ENCODE data around the gene TNRC6B.
"Not testable (repeated sequence)": the region's sequence is repeated elsewhere in the genome, so short reads cannot be mapped to it uniquely, and the experiment has no call there.

TNRC6B gene

DNA sequence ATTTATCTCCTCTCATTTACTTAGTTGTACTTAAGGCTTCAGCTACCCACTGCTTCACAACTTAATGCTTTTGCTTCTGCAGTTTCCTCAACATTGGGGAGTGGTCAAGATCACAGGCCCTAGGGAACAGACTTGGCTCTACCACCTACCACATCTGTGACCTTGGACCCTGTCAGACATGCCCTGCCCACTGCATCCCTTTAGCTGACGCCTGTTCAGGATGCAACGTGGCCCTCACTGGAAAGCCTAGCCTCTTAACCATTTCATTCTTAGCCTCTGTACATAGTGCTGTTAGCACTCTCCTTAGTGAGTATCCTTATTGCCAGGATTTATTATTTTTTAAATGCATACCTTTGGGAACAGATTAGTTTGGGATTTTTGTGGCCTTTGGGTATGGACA lies 34.4 kb downstream of the TNRC6B start:
- no peak for DNase-seq

DNA sequence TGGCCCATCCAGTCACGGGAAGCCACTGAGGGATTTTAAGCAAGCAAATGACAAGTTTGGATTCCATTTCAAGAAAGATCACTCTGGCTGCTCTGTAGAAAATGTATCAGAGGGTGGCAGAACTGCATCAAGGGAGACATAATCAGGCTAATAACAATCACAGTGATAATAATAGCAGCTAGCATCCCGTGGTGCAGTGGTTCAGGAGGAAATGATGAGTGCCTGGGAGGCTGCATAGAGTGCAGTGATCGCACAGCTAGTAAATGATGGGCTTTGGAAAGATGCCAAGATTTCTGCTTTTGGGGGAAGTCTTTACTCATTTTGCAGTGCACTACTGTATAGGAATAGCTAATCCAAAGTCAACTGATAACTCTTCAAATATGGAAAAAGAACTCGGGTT lies 35.8 kb downstream of the TNRC6B start:
- DNase-seq: peak; percentile 65

DNA sequence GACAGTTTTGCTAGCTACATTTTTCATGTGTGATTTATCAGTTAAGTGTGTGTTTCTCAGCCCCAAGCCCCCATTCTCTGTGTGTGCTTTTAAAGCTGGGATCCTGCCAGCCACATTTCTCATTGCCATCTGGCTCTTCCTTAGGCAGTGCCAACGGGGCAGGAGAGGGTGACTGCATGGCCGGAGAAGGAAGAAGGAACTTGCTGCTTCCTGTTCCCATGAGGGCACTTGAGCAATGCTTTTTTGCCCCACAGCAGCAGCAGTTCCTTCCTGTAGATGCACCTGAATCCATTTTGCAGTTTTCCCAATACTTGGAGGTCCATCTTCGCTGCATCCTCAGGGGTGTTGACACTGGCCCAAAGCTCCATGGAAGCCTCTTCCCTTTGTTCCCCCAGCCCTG lies 37.5 kb downstream of the TNRC6B start:
- peak; percentile 90 for DNase-seq

DNA sequence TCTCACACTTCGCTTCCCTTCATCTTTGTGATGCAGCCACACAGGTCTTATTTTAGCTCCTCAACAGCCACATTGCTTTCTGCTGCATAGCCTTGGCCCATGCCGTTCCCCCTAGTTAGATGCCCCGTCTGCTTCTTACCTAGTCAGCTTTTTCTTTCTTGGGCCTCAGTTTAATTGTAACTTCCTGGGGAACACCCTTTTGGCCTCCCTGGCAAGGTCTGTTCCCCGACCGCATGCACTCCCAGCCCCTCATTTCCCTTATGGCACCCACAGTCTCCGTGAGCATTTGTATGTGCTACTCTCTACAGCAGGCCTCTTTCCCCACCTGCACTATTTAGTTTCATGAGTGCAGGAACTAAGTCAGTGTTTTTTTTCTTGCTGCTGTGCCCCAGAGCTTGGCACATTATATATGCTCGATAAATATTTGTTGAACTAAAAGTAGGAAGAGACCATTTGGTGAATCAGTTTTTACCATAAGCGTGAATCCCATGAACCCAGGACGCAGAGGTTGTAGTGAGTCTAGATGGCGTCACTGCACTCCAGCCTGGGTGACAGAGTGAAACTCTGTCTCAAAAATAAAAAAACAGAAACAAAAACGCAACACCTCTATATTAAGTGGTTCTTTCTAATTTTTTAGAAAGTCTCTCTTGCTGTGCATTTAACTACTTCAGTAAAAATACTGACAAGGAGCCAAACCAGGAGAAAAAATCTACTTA lies 38.5 kb downstream of the TNRC6B start:
- no peak for DNase-seq

DNA sequence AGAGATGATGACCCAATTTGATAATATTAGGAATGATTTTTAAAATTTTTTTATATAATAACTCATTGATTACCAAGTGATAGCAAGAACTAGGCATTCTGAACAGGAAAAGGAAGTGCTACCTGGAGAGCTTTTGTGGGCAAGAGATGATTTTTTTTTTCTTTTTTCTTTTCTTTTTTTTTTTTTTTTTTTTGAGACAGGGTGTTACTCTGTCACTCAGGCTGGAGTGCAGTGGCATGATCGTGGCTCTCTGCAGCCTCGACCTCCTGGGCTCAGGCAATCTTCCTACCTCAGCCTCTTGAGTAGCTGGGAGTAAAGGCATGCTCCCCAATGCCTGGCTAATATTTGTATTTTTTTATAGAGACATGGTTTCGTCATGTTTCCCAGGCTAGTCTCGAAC lies 40.4 kb downstream of the TNRC6B start:
- no peak for DNase-seq

DNA sequence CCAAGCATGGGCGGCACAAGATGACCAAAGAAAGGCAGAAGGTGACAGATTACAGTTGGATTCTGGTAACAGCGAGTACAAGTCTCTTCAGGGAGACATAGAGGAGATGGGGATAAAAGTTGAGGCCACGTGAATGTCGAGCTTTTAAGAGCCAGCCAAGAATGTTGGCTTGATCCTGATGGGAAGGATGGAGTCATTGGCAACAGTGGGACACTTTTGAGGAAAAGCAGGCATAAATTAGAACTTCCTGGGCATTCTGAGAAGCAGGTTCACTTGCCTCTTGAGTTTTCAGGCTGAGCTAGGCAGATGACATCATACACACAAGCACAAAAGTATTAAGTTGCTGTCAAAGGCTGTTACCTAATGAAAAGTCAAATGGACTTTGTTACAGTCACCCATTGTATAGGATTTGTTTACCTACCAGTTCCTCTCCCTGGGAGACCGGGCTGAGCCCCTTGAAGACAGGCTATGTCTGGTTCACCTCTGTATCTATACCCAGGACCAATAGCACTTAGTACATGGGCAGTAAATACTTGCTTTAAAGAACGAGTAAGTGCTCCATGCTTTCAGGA lies 41.1 kb downstream of the TNRC6B start:
- DNase-seq: peak; percentile 76

DNA sequence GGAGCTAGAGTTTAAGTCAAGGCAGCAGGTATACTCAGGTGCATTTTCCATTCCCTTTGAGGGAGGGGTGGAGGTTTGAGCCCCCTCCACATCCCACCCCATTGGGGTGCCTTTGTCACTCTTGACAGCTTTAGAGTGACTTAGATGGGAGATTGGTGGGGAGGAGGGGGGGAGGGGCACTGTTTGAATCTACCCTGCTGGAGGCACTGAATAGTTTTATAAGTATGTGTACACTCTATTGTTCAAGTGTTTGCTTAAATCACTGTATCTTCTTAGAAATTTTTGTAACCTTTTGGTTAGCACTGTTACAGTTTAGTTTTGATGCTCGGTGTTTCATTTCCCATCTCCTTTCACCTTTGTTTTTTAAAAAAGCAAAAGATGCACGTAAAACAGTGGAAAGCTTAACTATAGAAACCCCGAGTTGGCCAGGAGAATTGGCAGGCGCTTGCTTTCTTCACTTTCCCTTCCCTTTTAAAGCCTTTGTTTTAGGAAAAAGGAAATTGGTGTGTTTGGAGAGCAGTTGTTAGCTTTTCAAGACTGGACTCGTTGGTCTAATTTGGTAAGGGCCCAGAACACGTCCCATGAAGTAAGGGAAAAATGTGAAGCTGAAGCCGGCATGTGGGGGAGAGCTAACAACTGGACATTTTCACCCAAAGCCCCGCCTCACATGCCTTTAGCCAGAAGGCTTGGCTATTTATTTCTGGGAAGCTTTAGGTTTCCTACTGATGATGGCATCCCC lies 42.8 kb downstream of the TNRC6B start:
- DNase-seq: peak; percentile 65

DNA sequence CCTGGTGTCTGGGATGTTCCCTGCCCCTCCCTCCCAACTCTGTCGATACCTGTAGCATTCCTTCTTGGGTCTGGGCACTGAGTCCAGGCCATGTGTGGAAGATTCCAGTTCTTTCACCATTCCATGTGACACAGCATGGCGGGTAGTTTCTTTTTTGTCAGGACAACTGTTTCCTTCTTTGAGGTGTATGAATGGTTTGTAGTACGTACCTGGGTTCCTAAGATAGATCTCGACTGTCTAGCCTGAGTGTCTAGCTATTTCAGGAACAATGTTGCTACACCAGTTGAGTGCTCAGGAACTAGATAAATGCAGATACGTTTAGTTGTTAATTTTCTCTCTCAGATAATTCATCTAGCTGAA lies 43.3 kb downstream of the TNRC6B start:
- no peak for DNase-seq

DNA sequence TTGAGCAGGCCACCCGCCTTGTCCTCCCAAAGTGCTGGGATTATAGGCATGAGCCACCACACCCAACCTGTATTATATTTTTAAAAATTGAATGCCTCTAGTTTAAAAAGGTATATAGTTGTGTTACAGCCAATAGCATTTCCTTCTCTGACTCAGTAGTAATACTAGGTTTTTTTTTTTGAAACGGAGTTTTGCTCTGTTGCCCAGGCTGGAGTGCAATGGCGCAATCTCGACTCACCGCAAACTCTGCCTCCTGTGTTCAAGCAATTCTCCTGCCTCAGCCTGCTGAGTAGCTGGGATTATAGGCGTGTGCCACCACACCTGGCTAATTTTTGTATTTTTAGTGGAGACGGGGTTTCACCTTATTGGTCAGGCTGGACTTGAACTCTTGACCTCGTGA lies 45.3 kb downstream of the TNRC6B start:
- not testable (repeated sequence) for DNase-seq

DNA sequence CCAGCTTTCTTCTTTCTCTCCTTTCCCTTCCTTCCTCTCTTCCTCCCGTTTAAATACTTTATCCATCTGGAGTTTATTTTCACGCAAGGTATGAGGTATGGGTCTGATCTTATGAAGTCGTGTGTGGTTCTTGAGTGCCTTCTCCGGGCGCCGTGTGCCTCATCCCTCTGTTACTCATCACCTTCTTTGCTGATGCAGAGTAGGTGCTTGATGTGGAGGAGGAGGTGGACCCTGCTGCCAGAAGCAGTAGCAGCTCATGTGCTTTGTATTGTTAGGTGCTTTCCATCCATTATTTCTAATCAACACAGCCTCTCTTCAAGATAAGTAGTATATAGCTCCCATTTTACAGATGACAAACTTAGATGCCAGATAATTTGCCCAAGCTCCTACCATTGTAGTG lies 47.0 kb downstream of the TNRC6B start:
- no peak for DNase-seq

DNA sequence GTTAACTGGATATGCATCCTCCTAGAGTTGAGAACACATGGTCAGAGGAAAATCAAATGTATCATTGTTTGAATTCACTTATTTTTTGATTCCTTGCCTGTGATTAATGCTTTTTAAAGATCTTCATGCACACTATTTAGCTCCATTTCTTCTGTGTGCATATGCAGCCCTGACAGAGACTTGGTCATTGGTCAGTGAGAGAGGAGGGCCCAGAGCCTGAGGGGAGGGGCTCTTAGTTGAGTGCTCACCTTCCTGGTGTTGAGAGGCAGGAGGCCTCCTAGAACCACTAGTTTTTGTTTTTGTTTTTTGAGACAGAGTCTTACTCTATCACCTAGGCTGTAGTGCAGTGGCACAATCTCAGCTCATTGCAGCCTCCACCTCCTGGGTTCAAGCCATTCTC lies 48.9 kb downstream of the TNRC6B start:
- no peak for DNase-seq

DNA sequence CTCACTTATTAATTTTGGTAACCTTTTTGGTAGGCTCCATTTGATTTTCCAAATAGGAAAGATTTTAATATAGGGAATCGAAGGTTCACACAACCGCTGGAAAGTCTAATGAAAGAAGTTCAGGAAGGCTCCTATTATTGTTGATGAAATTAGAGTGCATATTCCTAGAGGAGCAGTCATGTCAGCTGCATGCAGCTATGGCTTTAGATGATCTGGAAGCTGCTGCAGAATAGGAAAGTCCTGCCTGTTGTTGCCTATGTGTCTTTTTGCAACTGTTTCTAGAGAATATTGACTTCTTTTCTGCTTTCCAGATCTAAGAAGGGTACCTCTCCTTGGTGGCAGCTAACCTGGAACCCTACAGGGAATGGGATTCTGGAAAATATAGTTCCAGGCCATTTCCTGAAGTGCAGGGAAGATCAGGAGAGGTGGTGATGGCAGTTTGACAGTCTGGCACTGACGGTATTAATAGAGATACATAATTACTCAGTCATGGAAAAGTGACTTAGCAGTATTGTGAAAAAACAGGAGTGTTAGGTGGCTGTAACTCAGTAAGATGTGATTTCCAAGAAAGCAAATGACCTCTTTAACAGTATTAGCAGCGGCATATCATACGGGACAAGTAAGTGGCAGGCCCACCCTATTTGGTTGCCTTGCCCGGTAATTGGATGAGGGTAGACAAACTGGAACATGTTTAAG lies 54.0 kb downstream of the TNRC6B start:
- DNase-seq: no peak

DNA sequence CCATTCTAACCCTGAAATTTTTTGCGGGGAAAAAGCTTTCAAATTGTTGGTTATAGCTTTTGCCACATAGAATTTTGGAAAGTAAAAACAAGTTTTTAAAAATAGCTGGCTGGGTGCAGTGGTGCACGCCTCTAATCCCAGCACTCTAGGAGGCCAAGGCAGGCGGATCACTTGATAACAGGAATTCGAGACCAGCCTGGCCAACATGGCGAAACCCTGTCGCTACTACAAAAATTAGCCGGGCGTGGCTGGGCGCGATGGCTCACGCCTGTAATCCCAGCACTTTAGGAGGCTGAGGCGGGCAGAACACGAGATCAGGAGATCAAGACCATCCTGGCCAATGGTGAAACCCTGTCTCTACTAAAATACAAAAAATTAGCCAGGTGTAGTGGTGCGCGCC lies 54.9 kb downstream of the TNRC6B start:
- no peak for DNase-seq

DNA sequence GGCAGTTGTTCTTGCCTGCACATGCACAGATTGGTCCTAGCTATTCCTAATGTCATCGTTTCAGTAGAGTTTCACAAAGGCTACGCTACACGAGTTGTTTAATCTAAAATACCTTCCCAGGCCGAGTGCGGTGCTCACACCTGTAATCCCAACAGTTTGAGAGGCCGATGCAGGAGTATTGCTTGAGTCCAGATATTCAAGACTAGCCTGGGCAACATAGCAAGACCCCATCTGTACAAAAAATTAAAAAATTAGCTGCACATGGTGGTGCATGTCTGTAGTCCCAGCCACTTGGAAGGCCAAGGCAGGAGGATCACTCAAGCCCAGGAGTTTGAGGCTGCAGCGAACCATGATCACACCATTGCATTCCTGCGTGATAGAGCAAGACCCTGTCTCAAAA lies 56.2 kb downstream of the TNRC6B start:
- no peak for DNase-seq

DNA sequence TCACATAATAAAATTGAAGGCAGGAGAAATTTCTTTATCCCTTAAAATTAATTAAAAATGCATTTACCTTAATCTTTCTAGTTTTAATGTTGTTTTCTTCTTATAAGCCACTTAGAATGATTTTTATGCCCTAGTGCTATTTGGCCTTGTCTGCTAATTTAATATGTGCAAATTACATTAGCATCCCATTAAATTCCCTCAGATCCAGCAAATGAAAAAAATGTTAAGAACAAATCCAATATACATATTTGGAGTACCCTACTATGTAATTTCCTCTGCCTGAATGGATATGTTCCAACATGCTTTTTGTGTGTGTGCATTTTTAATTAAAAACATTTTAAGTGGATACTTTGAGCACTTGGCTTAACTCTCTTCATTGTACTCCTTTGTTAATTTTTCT lies 56.9 kb downstream of the TNRC6B start:
- DNase-seq: no peak

DNA sequence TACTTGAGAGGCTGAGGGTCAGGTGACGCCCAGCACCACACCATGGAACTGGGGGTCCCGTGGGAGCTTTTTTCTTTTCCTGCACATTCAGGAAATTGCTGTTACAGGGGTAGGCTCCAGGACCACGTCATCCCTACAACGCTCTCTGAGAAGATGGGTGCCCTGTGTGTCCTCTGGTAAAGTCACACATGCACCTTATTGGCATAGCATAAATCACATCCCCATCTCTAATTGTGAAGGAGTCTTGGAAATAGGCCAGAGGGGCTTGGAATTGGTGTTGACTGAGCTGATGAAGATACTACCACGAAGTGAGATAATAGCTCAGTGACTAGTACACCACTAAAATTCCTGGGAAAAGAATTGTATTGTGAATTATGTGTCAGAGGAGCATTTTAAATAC lies 57.6 kb downstream of the TNRC6B start:
- DNase-seq: peak; percentile 76

DNA sequence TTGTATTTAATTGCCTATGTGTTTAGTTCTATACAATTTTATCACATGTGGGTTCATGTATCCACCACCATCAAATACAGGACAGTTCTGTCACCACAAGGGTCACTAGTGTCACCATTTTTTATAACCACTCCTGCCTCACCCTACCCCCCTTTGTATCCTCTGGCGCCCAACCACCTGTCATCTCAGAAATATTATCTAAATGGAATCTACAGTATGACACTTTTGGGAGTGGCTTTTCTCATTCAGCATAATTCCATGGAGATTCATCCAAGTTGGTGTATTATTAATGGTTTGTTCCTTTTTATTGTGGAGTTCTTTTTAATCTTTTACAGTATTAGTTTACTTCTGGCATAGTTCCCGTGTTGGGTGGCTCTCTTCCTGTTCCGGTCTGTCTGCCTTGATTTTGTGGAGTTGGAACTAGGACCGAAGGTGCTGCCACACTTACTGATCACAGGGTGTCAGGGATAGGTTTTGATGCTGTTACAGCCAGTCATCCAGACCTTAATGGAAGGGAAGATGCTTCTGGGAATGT lies 58.5 kb downstream of the TNRC6B start:
- DNase-seq: no peak

DNA sequence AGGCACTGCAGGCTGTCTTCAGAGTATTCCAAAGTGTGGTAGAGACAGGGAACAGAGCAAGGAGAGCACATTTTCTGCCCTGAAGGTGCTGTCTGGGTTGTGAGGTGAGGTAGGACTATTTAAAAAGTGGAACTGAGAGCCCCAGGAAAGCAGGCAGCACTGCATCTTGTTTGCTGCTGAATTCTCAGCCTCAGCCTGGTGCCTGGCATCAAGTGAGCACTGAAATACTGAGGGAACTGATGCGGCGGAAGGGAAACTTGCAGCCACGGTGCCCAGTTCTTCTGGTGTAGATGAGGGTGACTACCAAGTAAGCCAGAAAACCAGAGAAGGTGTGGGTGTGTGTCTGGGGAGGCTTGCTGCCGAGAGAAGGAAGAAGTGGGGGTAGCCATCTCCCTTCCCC lies 59.5 kb downstream of the TNRC6B start:
- DNase-seq: no peak

DNA sequence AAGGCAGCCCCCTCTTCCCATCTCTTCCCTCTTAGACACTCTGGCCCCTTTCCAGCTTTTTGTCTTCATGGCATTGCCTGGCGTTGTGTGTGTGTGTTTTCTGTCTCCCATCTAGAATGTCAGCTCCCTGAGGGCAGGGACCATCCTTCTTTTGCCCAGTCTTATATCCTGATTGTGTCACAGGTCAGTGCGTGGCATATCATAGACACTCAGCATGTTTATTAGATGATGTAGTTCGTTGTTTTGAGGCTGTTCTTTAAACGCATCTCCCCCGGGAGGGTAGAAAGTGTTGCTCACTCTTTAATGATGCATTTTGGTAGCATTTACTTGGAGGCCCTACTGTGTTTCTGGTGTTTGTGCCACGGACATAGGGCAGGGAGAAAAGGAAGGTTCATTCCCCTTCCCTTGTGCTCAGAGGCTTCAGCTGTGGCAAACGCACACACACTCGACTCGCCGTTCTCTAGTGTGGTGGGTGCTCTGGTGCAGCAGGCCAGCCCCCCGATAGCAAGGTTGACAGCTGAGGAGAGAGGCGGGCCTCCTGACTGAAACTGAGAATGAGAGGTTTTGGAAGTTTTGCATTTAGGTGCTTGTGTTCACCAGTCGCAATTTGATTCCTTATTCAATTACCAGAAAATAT lies 60.2 kb downstream of the TNRC6B start:
- DNase-seq: no peak

DNA sequence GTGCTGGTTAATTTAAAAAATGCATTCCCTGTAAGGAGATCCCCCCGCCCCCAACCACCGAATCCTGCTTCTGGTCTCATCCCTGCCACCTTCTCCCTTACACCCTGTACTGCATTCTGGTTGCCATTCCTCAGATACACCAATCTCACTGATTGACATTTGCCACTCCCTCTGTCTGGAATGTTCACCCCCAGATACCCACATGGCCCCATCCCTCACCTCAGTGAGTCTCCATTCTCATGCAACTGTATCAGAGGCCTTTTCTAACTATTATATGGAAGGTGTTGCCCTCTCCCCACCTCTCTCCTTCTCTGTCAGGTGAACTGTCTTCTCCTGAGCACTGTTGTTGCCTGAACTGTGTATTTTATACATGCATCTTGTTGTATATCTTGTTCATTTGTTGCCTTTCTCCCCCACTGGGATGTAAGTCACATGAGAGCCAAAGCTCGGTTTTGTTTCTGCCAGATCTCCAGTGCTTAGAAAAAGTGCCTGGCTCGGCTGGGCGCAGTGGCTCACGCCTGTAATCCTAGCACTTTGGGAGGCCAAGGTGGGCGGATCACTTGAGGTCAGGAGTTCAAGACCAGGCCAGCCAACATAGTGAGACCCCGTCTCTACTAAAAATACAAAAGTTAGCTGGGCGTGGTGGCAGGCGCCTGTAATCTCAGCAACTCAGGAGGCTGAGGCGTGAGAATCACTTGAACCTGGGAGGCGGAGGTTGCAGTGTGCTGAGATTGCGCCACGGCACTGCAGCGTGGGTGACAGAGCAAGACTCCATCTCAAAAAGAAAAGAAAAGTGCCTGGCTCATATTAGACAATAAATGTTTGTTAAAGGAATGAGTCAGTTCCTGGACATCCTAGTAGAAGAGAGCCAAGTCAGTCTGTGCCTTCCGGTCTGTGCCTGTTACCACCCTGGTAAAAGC lies 61.0 kb downstream of the TNRC6B start:
- no peak for DNase-seq

DNA sequence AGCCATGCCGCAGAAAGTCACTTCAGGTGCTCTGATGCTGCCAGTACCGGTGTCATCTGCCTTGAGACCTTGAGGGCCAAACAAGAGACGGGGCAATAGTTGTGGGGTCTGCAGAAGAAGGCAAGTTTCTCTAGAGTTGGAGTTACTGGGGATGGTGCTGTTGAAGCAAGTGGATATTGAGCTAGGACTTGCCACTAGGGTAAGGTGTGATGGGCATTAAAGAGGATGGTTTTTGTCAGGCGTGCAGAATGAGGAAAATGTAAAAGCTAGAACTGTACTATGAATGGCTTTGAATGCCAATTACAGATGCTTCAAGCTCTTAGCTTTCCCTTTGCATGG lies 61.6 kb downstream of the TNRC6B start:
- DNase-seq: no peak

DNA sequence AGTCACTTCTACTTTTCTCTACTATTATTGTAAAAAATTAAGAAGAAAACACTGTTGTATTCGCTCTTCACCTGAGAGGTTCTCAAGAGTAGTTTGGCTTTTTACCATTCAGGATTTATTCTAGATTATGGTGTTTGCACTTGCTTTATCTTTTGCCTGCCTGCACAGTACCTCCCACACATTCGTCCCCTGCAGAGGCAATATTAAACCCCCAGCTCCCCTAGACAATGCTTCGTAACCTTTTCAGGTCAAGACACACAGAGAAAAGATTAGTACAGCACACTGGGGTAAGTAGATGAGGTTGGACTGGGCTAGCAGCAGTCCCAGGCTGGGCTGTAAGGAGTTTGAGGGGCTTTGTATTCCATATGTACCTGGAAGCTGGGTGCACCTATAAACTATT lies 62.4 kb downstream of the TNRC6B start:
- no peak for DNase-seq
